B cell (primary cell): ENCODE data around the gene EFNA2. TPM values are rescaled to one million over a fixed set of nuclear protein-coding genes. Genes with fewer than 3 reads are reported as not detected.
A peak's percentile ranks its signal among the peaks of the same experiment; 100 is the strongest.

Experiments used
- ATAC-seq: fragments of 200-7000 bp; cut with Tn5 transposase; one replicate; pipeline ENCODE4 v1.10.0; 2021; ENCODE audit warnings: low read depth, mild to moderate bottlenecking, moderate number of reproducible peaks, moderate library complexity
- CTCF ChIA-PET: fragments of 350-600 bp; sonication (Branson Sonifier 250); formaldehyde crosslinking; loops from one replicate; lab custom pipeline; 2021; ENCODE audit warnings: antibody characterized with exemption, inconsistent platforms; lab: Charles Lee
- POLR2A ChIA-PET: fragments of 350-600 bp; sonication (Branson Sonifier 250); formaldehyde crosslinking; loops from one replicate; lab custom pipeline; 2021; ENCODE audit warnings: antibody characterized with exemption; lab: Charles Lee
- DNase-seq: peaks from one replicate; pipeline ENCODE4 v3.0.0; 2013
- H2AFZ ChIP-seq: 2 replicates; pipeline ENCODE4 v1.6.1; 2012; ENCODE audit warnings: mild to moderate bottlenecking, low read depth, low read length; ENCODE audit not compliant: insufficient read depth, poor library complexity, severe bottlenecking
- H3K27ac ChIP-seq, 2 donors: 1 replicate in 1 of 2; 2 replicates in 1 of 2; pipeline ENCODE4 v1.5.1; 2012 to 2013; ENCODE audit warnings: low read length in 2 of 2, mild to moderate bottlenecking in 2 of 2, moderate library complexity in 1 of 2
- H3K27me3 ChIP-seq, 4 experiments: fragments of 200-600 bp in 1 of 4; sonication (generic) in 1 of 4; replicated peaks in 1 of 4; 1 replicate in 2 of 4; 2 replicates in 2 of 4; pipeline versions ENCODE4 v1.6.1 to v1.7.0; 2013 to 2016; ENCODE audit warnings: low read length in 3 of 4, mild to moderate bottlenecking in 2 of 4, mixed read lengths in 1 of 4, moderate library complexity in 1 of 4; ENCODE audit not compliant: insufficient read depth in 4 of 4, control insufficient read depth in 3 of 4; ENCODE audit errors: control extremely low read depth in 1 of 4
- H3K36me3 ChIP-seq, 2 experiments: replicated peaks in 1 of 2; 1 replicate in 1 of 2; 2 replicates in 1 of 2; pipeline versions ENCODE4 v1.6.1 to v1.7.1; 2013; ENCODE audit warnings: low read length in 1 of 2; ENCODE audit not compliant: insufficient read depth in 2 of 2, control insufficient read depth in 1 of 2; ENCODE audit errors: control extremely low read depth in 1 of 2, extremely low read depth in 1 of 2
- H3K4me1 ChIP-seq, 2 donors: fragments of 200-600 bp in 1 of 2; sonication (generic) in 1 of 2; 1 replicate in 1 of 2; 2 replicates in 1 of 2; pipeline versions ENCODE4 v1.5.1 to v1.6.1; 2013 to 2017; ENCODE audit warnings: low read length in 2 of 2; ENCODE audit not compliant: control insufficient read depth in 2 of 2, insufficient read depth in 2 of 2
- H3K4me2 ChIP-seq: replicated peaks from 2 replicates; pipeline ENCODE3; 2012; ENCODE audit warnings: mild to moderate bottlenecking, low read depth, low read length; ENCODE audit not compliant: poor library complexity, severe bottlenecking
- H3K4me3 ChIP-seq, 5 experiments: fragments of 200-600 bp in 1 of 5; sonication (generic) in 1 of 5; 1 replicate in 3 of 5; 2 replicates in 2 of 5; pipeline versions ENCODE4 v1.5.1 to v1.7.0; 2011 to 2016; ENCODE audit warnings: low read length in 4 of 5, mild to moderate bottlenecking in 4 of 5, low read depth in 2 of 5, control low read depth in 1 of 5, moderate library complexity in 1 of 5; ENCODE audit not compliant: insufficient read depth in 1 of 5; ENCODE audit errors: control extremely low read depth in 1 of 5, extremely low read depth in 1 of 5
- H3K79me2 ChIP-seq: fragments of 200-600 bp; sonication (generic); one replicate; pipeline ENCODE4 v1.6.0; 2016; ENCODE audit warnings: low read length; ENCODE audit not compliant: control insufficient read depth, insufficient read depth
- H3K9ac ChIP-seq: fragments of 200-600 bp; sonication (generic); 2 replicates; pipeline ENCODE4 v1.6.1; 2017; ENCODE audit warnings: mild to moderate bottlenecking, low read length, moderate library complexity
- H3K9me3 ChIP-seq, 3 donors: one replicate each; pipeline versions ENCODE4 v1.6.1 to v1.7.1; 2013; ENCODE audit warnings: low read length in 2 of 3; ENCODE audit not compliant: control insufficient read depth in 2 of 3, insufficient read depth in 1 of 3; ENCODE audit errors: control extremely low read depth in 1 of 3
- H4K20me1 ChIP-seq: 2 replicates; pipeline ENCODE4 v1.6.0; 2012; ENCODE audit warnings: mild to moderate bottlenecking, low read length; ENCODE audit not compliant: insufficient read depth, control insufficient read depth, poor library complexity, severe bottlenecking
- H3K27ac Mint-ChIP-seq: one replicate; pipeline ENCODE4 v1.8.0; 2021; ENCODE audit warnings: mixed read lengths
- H3K27me3 Mint-ChIP-seq: one replicate; pipeline ENCODE4 v1.8.0; 2021; ENCODE audit warnings: mixed read lengths
- H3K4me1 Mint-ChIP-seq: one replicate; pipeline ENCODE4 v1.8.0; 2021; ENCODE audit warnings: mixed read lengths
- H3K4me3 Mint-ChIP-seq: one replicate; pipeline ENCODE4 v1.8.0; 2021; ENCODE audit warnings: mixed read lengths
- H3K9me3 Mint-ChIP-seq: one replicate; pipeline ENCODE4 v1.8.0; 2022; ENCODE audit warnings: mixed read lengths; ENCODE audit not compliant: insufficient read depth
- CTCF ChIP-seq: fragments of 200-600 bp; IDR thresholded peaks from one replicate; pipeline ENCODE4 v1.8.0; 2022; ENCODE audit warnings: antibody characterized with exemption, mild to moderate bottlenecking
- EZH2 ChIP-seq: IDR thresholded peaks from 2 replicates; pipeline ENCODE4 v1.6.1; 2012; ENCODE audit warnings: borderline replicate concordance, low read depth, mild to moderate bottlenecking, moderate library complexity, low read length; ENCODE audit not compliant: insufficient read depth, poor library complexity, severe bottlenecking
- WGBS: methylation state at CpG from one replicate; pipeline ENCODE4 v1.1.5; 2013; ENCODE audit warnings: missing lambda C conversion rate; ENCODE audit not compliant: insufficient coverage; 5-methylcytosine and 5-hydroxymethylcytosine counted together
- intact Hi-C: fragments of 100-400 bp; cut with micrococcal nuclease; formaldehyde crosslinking; loops from one replicate; pipeline ENCODE4 v1.10.0; 2022
- polyA plus RNA-seq: library from polyadenylated mRNA; depleted of rRNA; stranded (reverse); fragments of >200 nt; gene quantifications from 2 replicates; pipeline ENCODE4 v1.2.3, GENCODE V29; 2012
- total RNA-seq, 2 donors: library from RNA; stranded (reverse); fragments of 120-200 nt in 1 of 2; gene quantifications; 1 replicate in 1 of 2; 2 replicates in 1 of 2; pipeline versions ENCODE4 v1.2.3 to v1.2.4, GENCODE V29; 2013 to 2022

EFNA2 gene
- total and polyA plus RNA-seq, 2 donors (not counting 1 experiment from before 2014, with no cell fraction given) = not detected

GRCh38 chr19:1237754-1238368, 47.8 kb upstream of the EFNA2 start, which contains the start of gene CBARP:
TSS of gene CBARP (minus strand) at chr19:1238005. CDS start at chr19:1236100, 1,905 bp downstream.
- H3K9ac ChIP-seq = peak within 1 kb of the TSS; percentile 45
- H3K79me2 ChIP-seq = peaks cover 10% of the 10 kb centered on the region
- Mint-ChIP-seq H3K9me3 (no peaks in the 10 kb centered on the region), H3K4me3 (peak within 1 kb of the TSS; percentile 87), H3K27ac (peak within 1 kb of the TSS; percentile 50), H3K4me1 (peaks cover 27% of the 10 kb centered on the region), H3K27me3 (peaks cover 8% of the 10 kb centered on the region)
- no peak for TF ChIP-seq EZH2
- TF ChIP-seq CTCF = no peak
- H3K36me3 ChIP-seq = no peaks in the 10 kb centered on the region
- peak within 1 kb of the TSS; percentile 89 for H3K4me2 ChIP-seq
- peaks cover 0 to 21% (median 7%) of the 10 kb centered on the region in 4 experiments for H3K27me3 ChIP-seq
- intact Hi-C loops = no loop called here
- H3K4me1 ChIP-seq = peaks cover 30 to 43% of the 10 kb centered on the region in 2 donors
- ATAC-seq (no peak), DNase-seq (peak; percentile 63)
- no peak within 1 kb of the TSS for H3K27ac ChIP-seq
- H3K9me3 ChIP-seq = no peaks in the 10 kb centered on the region
- 1% methylated on average over 86 of the region's 87 CpGs for WGBS
- peak within 1 kb of the TSS in 4 of 5 experiments; percentile 17 to 50 (median 42) for H3K4me3 ChIP-seq
- CTCF ChIA-PET = interaction anchor here (1.0 to 1.8 kb wide), 4 partner anchors 17 to 126 kb away, joined by 3 to 8 read pairs (median 4); no protein-coding TSS in a partner anchor
- peaks cover 5% of the 10 kb centered on the region for H4K20me1 ChIP-seq
- POLR2A ChIA-PET = interaction anchor here (0.6 to 1.4 kb wide), 3 partner anchors 28 to 43 kb away, joined by 3 to 11 read pairs (median 5); partner anchors contain the start of gene CIRBP
- peak within 1 kb of the TSS; percentile 10 for H2AFZ ChIP-seq
